Fibroblast of lung (primary cell): ENCODE results near the gene PCGF6. TPM values are rescaled to one million over a fixed set of nuclear protein-coding genes. Genes with fewer than 3 reads are reported as not detected.
"Not testable (repeated sequence)": the region's sequence is repeated elsewhere in the genome, so short reads cannot be mapped to it uniquely, and the experiment has no call there.

Source experiments
- DNase-seq, 2 donors: peaks; one replicate each; pipeline versions ENCODE4 v3.0.0 to v3.0.0-alpha.2; 2010; ENCODE audit warnings: low read depth in 2 of 2
- H2AFZ ChIP-seq: 2 replicates; pipeline ENCODE4 v1.5.1; 2012; ENCODE audit warnings: low read length, control low read depth, inconsistent platforms
- H3K27ac ChIP-seq: 2 replicates; pipeline ENCODE4 v1.5.1; 2011; ENCODE audit warnings: low read length, control low read depth; ENCODE audit not compliant: insufficient read depth
- H3K27me3 ChIP-seq: 2 replicates; pipeline ENCODE4 v1.5.1; 2011; ENCODE audit warnings: mild to moderate bottlenecking, low read length; ENCODE audit not compliant: control insufficient read depth, insufficient read depth
- H3K36me3 ChIP-seq: 2 replicates; pipeline ENCODE4 v1.5.1; 2011; ENCODE audit warnings: low read length; ENCODE audit not compliant: control insufficient read depth, insufficient read depth
- H3K4me1 ChIP-seq: 2 replicates; pipeline ENCODE4 v1.5.1; 2011; ENCODE audit warnings: low read length; ENCODE audit not compliant: control insufficient read depth, insufficient read depth; ENCODE audit errors: extremely low read depth
- H3K4me2 ChIP-seq: 2 replicates; pipeline ENCODE4 v1.5.1; 2011; ENCODE audit warnings: low read length, control low read depth; ENCODE audit not compliant: insufficient read depth; ENCODE audit errors: extremely low read depth
- H3K4me3 ChIP-seq, 4 experiments: fragments of 200-600 bp in 1 of 4; sonication (generic) in 1 of 4; replicated peaks in 1 of 4; 2 replicates each; pipeline ENCODE4 v1.5.1; 2011 to 2016; ENCODE audit warnings: low read length in 4 of 4, low read depth in 3 of 4, mild to moderate bottlenecking in 3 of 4, control low read depth in 2 of 4, inconsistent platforms in 1 of 4, mixed read lengths in 1 of 4; ENCODE audit not compliant: insufficient read depth in 1 of 4; ENCODE audit errors: control extremely low read depth in 1 of 4
- H3K79me2 ChIP-seq: 2 replicates; pipeline ENCODE4 v1.5.1; 2012; ENCODE audit warnings: mild to moderate bottlenecking, low read length, inconsistent platforms; ENCODE audit not compliant: control insufficient read depth, insufficient read depth
- H3K9ac ChIP-seq: 2 replicates; pipeline ENCODE4 v1.5.1; 2011; ENCODE audit warnings: mild to moderate bottlenecking, low read length, control low read depth; ENCODE audit not compliant: insufficient read depth
- H3K9me3 ChIP-seq: 2 replicates; pipeline ENCODE4 v1.5.1; 2012; ENCODE audit warnings: low read depth, low read length; ENCODE audit not compliant: control insufficient read depth, insufficient read depth
- H4K20me1 ChIP-seq: 2 replicates; pipeline ENCODE4 v1.5.1; 2011; ENCODE audit warnings: low read length; ENCODE audit not compliant: control insufficient read depth, insufficient read depth; ENCODE audit errors: extremely low read depth
- EZH2 ChIP-seq: IDR thresholded peaks from 2 replicates; pipeline ENCODE4 v1.5.1; 2012; ENCODE audit warnings: low read length, control low read depth, mild to moderate bottlenecking; ENCODE audit errors: missing control alignments
- polyA plus RNA-seq, 2 donors: library from polyadenylated mRNA; depleted of rRNA in 1 of 2; stranded (reverse) in 1 of 2; unstranded in 1 of 2; fragments of >200 nt; gene quantifications; 2 replicates each; pipeline ENCODE4 v1.2.1, GENCODE V29; 2011 to 2012; ENCODE audit warnings: missing spikeins in 1 of 2
- total RNA-seq: library from RNA; depleted of rRNA; stranded (reverse); fragments of >200 nt; gene quantifications from 2 replicates; pipeline ENCODE4 v1.2.1, GENCODE V29; 2014
- TF ChIP-seq, protein P1 (sequence below), 2 donors: IDR thresholded peaks in 1 of 2; conservative IDR thresholded peaks in 1 of 2; 1 replicate in 1 of 2; 2 replicates in 1 of 2; pipeline ENCODE4 v1.5.1; 2011 to 2012; ENCODE audit warnings: low read length in 2 of 2, control low read depth in 1 of 2, inconsistent platforms in 1 of 2, low read depth in 1 of 2, mild to moderate bottlenecking in 1 of 2

Gene PCGF6
- total and polyA plus RNA-seq, 2 donors (not counting 1 experiment from before 2014, with no cell fraction given) = 8.9 to 13.2 TPM

DNA sequence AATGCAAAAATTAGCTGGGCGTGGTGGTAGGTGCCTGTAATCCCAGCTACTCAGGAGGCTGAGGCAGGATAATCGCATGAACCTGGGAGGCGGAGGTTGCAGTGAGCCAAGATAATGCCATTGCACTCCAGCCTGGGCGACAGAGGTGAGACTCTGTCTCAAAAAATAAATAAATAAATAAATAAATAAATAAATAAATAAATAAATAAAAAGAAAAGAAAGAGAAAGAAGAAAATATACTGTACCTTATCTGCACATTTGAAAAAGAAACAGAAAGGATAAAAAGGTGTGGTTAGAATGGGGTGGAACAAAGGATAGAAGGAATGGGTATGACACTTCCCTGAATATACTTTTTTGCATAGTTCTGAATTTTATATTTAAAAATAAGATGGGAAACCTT lies 8.6 kb upstream of the PCGF6 start:
- not testable (repeated sequence) for H3K4me2 ChIP-seq, H3K4me1 ChIP-seq, H3K27ac ChIP-seq, H2AFZ ChIP-seq, H3K79me2 ChIP-seq, H3K9me3 ChIP-seq, H4K20me1 ChIP-seq, H3K27me3 ChIP-seq, DNase-seq, H3K9ac ChIP-seq, H3K36me3 ChIP-seq, H3K4me3 ChIP-seq

DNA sequence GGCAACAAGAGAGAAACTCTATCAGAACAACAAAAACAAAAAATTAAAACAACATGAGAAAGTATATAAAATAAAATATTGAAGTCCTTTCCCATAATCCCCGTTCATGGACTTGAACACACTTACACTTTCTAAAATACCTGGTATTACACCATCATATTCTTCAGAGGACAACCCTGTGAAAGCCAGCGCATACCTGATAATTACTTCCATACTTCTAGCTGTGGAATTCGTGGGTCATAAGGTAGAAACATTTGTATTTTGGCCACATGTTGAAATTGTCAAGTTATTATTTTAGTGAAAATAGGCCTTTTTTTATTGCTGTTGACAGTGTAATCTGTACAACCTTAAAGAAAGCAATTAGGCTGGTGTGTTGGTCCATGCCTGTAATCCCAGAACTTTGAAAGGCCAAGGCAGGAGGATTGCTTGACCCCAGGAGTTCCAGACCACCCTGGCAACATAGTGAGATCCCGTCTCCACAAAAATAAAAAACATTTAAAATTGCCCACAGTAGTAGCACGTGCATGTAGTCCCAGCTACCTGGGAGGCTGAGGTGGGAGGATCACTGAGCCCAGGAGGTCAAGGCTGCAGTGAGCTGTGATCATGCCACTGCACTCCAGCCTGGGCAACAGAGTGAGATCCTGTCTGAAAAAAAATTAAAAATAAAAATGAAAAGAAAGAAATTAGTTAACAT lies 5.1 kb upstream of the PCGF6 start:
- Histone ChIP-seq H3K9me3 (no peaks in the 10 kb centered on the region), H3K79me2 (no peaks in the 10 kb centered on the region), H3K4me1 (no peaks in the 10 kb centered on the region), H3K27me3 (no peaks in the 10 kb centered on the region), H3K4me2 (no peak overlapping the region), H3K4me3 (no peak overlapping the region), H3K27ac (no peak overlapping the region), H4K20me1 (no peaks in the 10 kb centered on the region), H3K36me3 (no peaks in the 10 kb centered on the region), H2AFZ (no peak overlapping the region), H3K9ac (no peak overlapping the region)
- no peak for DNase-seq
- TF ChIP-seq EZH2 = no peak
- TF ChIP-seq, protein P1, sequence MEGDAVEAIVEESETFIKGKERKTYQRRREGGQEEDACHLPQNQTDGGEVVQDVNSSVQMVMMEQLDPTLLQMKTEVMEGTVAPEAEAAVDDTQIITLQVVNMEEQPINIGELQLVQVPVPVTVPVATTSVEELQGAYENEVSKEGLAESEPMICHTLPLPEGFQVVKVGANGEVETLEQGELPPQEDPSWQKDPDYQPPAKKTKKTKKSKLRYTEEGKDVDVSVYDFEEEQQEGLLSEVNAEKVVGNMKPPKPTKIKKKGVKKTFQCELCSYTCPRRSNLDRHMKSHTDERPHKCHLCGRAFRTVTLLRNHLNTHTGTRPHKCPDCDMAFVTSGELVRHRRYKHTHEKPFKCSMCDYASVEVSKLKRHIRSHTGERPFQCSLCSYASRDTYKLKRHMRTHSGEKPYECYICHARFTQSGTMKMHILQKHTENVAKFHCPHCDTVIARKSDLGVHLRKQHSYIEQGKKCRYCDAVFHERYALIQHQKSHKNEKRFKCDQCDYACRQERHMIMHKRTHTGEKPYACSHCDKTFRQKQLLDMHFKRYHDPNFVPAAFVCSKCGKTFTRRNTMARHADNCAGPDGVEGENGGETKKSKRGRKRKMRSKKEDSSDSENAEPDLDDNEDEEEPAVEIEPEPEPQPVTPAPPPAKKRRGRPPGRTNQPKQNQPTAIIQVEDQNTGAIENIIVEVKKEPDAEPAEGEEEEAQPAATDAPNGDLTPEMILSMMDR (conservative IDR thresholded peaks at IDR 0.05 in 1 of 2, IDR thresholded peaks at IDR 0.05 in 1 of 2; ENCODE audit: low read depth in 1 of 2, low read length in 2 of 2) = no peak

DNA sequence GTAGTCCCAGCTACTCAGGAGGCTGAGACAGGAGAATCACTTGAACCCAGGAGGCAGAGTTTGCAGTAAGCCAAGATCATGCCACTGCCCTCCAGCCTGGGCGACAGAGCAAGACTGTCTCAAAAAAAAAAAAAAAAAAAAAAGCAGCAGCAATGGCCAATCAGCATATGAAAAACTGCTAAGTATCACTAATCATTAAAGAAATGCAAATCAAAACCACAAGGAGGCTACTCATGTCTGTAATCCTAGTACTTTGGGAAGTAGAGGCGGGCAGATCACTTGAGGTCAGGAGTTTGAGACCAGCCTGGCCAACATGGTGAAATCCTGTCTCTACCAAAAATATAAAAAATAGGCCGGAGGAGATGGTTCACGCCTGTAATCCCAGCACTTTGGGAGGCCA lies 3.6 kb upstream of the PCGF6 start:
- H3K4me2 ChIP-seq = not testable (repeated sequence)

DNA sequence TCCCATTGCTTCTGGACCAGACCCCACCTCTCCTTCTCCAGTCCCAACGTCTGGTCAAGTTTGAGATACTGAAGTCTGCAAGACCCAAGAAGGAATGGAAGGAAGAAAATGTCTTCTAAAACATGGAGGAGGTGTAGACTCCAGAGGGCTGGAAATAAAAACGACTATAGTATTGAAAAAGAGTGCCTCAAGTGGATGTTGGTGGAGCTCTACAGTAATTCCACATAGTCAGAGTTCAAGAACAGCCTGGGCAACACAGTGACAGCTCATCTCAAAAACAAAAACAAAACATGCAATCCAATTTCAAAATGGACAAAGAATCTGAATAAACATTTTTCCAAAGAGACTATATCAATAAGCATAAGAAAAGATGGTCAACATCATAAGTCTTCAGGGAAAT lies 2.3 kb upstream of the PCGF6 start:
- Histone ChIP-seq H2AFZ (no peak overlapping the region), H3K27me3 (no peaks in the 10 kb centered on the region), H3K9ac (no peak overlapping the region), H3K4me3 (no peak overlapping the region), H3K9me3 (no peaks in the 10 kb centered on the region), H3K27ac (no peak overlapping the region), H3K4me1 (no peaks in the 10 kb centered on the region), H3K36me3 (no peaks in the 10 kb centered on the region), H3K79me2 (peaks cover 14% of the 10 kb centered on the region), H3K4me2 (no peak overlapping the region), H4K20me1 (no peaks in the 10 kb centered on the region)
- no peak for DNase-seq
- TF ChIP-seq, protein P1 (conservative IDR thresholded peaks at IDR 0.05 in 1 of 2, IDR thresholded peaks at IDR 0.05 in 1 of 2; ENCODE audit: low read depth in 1 of 2, low read length in 2 of 2) = no peak
- TF ChIP-seq EZH2 = no peak

More for the DNA sequence above, 3.6 kb upstream of the PCGF6 start:
- H3K27ac ChIP-seq, H3K36me3 ChIP-seq, H3K79me2 ChIP-seq, H3K9ac ChIP-seq, H3K4me3 ChIP-seq, DNase-seq, H2AFZ ChIP-seq, H4K20me1 ChIP-seq, H3K4me1 ChIP-seq, H3K27me3 ChIP-seq, H3K9me3 ChIP-seq: not testable (repeated sequence)
